Ascending aorta (tissue), 2 donors: ENCODE measurements around the gene SPTBN1. TPM values are rescaled to one million over a fixed set of nuclear protein-coding genes. Genes with fewer than 3 reads are reported as not detected.

Experiments used
- DNase-seq, 2 donors: peaks; one replicate each; pipeline ENCODE4 v3.0.0-alpha.2; 2019; ENCODE audit warnings: low spot score in 2 of 2
- H3K27ac ChIP-seq, 2 donors: fragments of 200-600 bp; sonication (generic); one replicate each; pipeline ENCODE4 v1.5.1; 2016 to 2017; ENCODE audit warnings: mild to moderate bottlenecking in 1 of 2
- H3K27me3 ChIP-seq: fragments of 200-600 bp; sonication (generic); one replicate; pipeline ENCODE4 v1.5.1; 2017
- H3K36me3 ChIP-seq, 2 donors: fragments of 200-600 bp; sonication (generic); one replicate each; pipeline ENCODE4 v1.5.1; 2016
- H3K4me1 ChIP-seq, 2 donors: fragments of 200-600 bp; sonication (generic); one replicate each; pipeline ENCODE4 v1.5.1; 2016 to 2017; ENCODE audit warnings: mild to moderate bottlenecking in 1 of 2
- H3K4me3 ChIP-seq, 2 donors: fragments of 200-600 bp; sonication (generic); one replicate each; pipeline ENCODE4 v1.5.1; 2016 to 2017; ENCODE audit warnings: mild to moderate bottlenecking in 1 of 2
- H3K9me3 ChIP-seq, 2 donors: fragments of 200-600 bp; sonication (generic); one replicate each; pipeline ENCODE4 v1.5.1; 2016
- CTCF ChIP-seq, 3 experiments: fragments of 200-600 bp in 2 of 3; fragments of 450-650 bp in 1 of 3; sonication (generic) in 2 of 3; IDR thresholded peaks; one replicate each; pipeline ENCODE4 v1.5.1; 2016 to 2019; ENCODE audit warnings: antibody characterized with exemption in 3 of 3, mild to moderate bottlenecking in 1 of 3, moderate library complexity in 1 of 3
- intact Hi-C: fragments of 100-400 bp; cut with DNase I; formaldehyde crosslinking; loops from one replicate; pipeline ENCODE4 v1.15.1; 2023
- total RNA-seq: library from RNA; depleted of rRNA; stranded (reverse); fragments of >200 nt; gene quantifications from one replicate; pipeline ENCODE4 v1.1.0, GENCODE V29; 2016

SPTBN1 gene
- total RNA-seq, 1 donor from 2014 or later = 246 TPM

- no peak for DNase-seq
- intact Hi-C loops = no loop called here
- Histone ChIP-seq H3K27ac (no peak overlapping the region), H3K4me1 (peaks cover 15 to 74% of the 10 kb centered on the region in 2 donors), H3K9me3 (no peaks in the 10 kb centered on the region), H3K27me3 (no peaks in the 10 kb centered on the region), H3K4me3 (no peak overlapping the region), H3K36me3 (no peaks in the 10 kb centered on the region)
- no peak for TF ChIP-seq CTCF (IDR thresholded peaks at IDR 0.05)
These were observed 119.3 kb downstream of the SPTBN1 start for GRCh38 chr2:54575379-54575888.

- DNase-seq = no peak
- no peak overlapping the region for H3K4me3 ChIP-seq
- H3K4me1 ChIP-seq = peaks cover 10 to 59% of the 10 kb centered on the region in 2 donors
- no peaks in the 10 kb centered on the region for H3K27me3 ChIP-seq
- TF ChIP-seq CTCF (IDR thresholded peaks at IDR 0.05) = no peak
- intact Hi-C loops = no loop called here
- no peaks in the 10 kb centered on the region for H3K9me3 ChIP-seq
- H3K36me3 ChIP-seq = no peaks in the 10 kb centered on the region
- no peak overlapping the region for H3K27ac ChIP-seq
These were observed 120.9 kb downstream of the SPTBN1 start for GRCh38 chr2:54577035-54577434.

- intact Hi-C loops = no loop called here
- no peak for DNase-seq
- Histone ChIP-seq H3K4me3 (no peak overlapping the region), H3K27me3 (no peaks in the 10 kb centered on the region), H3K36me3 (no peaks in the 10 kb centered on the region), H3K27ac (no peak overlapping the region), H3K9me3 (no peaks in the 10 kb centered on the region), H3K4me1 (peaks cover 4 to 53% of the 10 kb centered on the region in 2 donors)
- no peak for TF ChIP-seq CTCF (IDR thresholded peaks at IDR 0.05)
These were observed 122.0 kb downstream of the SPTBN1 start for GRCh38 chr2:54577944-54578647.

GRCh38 chr2:54578648-54579045 is 122.5 kb downstream of the SPTBN1 start:
- TF ChIP-seq CTCF (IDR thresholded peaks at IDR 0.05) = no peak
- Histone ChIP-seq H3K4me1 (peaks cover 0 to 47% of the 10 kb centered on the region in 2 donors), H3K4me3 (no peak overlapping the region), H3K27ac (no peak overlapping the region), H3K9me3 (no peaks in the 10 kb centered on the region), H3K36me3 (no peaks in the 10 kb centered on the region), H3K27me3 (no peaks in the 10 kb centered on the region)
- intact Hi-C loops = no loop called here
- DNase-seq = no peak

GRCh38 chr2:54579061-54579681 is 123.0 kb downstream of the SPTBN1 start:
- Histone ChIP-seq H3K9me3 (no peaks in the 10 kb centered on the region), H3K27ac (no peak overlapping the region), H3K4me3 (no peak overlapping the region), H3K4me1 (peaks cover 0 to 43% of the 10 kb centered on the region in 2 donors), H3K36me3 (no peaks in the 10 kb centered on the region), H3K27me3 (no peaks in the 10 kb centered on the region)
- no peak for DNase-seq
- intact Hi-C loops = no loop called here
- no peak for TF ChIP-seq CTCF (IDR thresholded peaks at IDR 0.05)
